ENCODE measurements around the gene CACHD1.
"Not testable (repeated sequence)": the region's sequence is repeated elsewhere in the genome, so short reads cannot be mapped to it uniquely, and the experiment has no call there.

Gene CACHD1

DNA sequence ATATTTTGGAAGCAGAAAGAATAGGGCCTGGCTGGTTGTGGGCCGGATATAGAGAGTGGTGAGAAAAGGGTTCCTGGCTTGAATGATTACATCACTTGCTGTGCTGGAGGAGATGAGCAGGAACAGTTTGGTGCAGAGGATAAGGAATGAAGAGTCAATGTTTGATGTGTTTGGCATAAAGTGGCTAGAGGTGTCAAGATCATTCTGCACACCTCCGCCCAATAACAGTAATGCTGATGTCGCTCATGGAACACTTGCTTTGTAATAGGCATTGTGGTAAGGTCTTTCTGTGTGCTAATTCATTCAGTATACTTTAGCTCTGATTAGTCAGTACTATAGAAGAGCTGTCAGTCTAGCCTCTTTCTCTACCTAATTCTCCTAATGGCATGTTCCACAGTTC, 226.9 kb downstream of the CACHD1 start:
- no peak for DNase-seq (ENCODE audit: low spot score)

DNA sequence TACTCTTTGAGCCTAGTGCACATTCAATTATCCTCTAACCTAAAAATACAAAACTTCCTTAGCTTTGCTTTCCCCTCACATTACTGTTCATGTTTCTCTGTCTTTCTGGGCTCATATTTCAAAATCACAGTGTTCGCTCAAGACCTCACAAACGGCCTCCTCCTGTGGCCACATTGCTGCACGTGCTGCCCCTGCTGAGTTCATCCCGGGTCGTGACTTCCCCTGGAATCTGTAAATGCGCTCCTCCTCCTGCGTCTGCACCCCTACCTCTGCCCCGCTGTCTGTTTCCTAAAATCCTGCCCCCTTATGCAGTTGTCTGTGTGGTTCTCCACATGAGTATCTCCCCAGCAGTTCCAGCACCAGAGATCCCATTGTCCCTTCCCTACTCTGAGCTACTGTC, 229.4 kb downstream of the CACHD1 start:
- no peak for DNase-seq (ENCODE audit: low spot score)

DNA sequence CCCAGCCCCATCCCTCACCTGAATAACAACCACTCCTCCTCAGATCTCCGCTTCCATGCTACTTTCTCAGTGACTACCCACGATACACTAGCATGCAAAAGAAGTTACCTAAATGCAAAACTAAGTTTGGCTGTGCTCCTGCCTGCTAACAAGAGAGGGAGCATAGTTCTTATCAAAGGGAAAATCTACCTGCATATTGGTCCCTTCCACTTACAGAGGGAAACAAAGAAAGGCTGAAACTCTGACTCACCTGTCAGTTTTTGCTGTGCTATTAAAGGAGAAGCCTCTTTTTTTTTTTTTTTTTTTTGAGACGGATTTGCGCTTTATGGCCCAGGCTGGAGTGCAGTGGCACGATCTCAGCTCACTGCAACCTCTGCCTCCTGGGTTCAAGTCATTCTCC, 231.1 kb downstream of the CACHD1 start:
- DNase-seq (ENCODE audit: low spot score), result no peak

DNA sequence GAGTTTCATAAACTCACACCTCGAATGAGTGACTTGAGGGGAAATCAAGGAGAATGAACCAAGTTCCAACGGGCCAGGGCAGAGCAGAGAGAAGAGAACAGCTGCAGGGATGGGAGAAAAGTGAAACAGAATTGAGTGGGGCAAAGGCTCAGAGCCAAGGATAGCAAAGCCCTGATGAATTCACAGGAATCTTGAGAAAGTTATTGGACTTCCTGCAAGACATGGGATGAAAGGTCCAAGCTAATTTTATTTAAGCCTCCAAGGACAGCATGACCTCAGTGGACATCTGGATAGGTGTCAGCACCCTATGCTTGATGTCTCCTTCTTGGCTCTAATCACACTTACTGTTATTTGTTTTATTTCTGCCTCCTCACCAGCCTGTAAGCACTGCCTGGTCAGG, 232.0 kb downstream of the CACHD1 start:
- DNase-seq (ENCODE audit: low spot score), result no peak

DNA sequence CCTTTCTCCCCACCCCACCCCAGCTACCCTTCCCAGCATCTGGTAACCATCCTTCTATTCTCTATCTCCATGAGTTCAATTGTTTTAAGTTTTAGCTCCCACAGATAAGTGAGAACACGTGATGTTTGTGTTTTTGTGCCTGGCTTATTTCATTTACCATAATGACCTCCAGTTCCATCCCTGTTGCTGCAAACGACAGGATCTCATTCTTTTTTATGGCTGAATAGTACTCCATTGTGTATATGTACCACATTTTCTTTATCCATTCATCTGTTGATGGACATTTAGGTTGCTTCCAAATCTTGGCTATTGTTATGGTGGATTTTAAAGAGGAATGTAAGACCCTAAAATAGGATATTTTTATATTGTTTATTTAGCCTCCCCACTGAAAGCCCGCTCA, 232.7 kb downstream of the CACHD1 start:
- not testable (repeated sequence) for DNase-seq (ENCODE audit: low spot score)

DNA sequence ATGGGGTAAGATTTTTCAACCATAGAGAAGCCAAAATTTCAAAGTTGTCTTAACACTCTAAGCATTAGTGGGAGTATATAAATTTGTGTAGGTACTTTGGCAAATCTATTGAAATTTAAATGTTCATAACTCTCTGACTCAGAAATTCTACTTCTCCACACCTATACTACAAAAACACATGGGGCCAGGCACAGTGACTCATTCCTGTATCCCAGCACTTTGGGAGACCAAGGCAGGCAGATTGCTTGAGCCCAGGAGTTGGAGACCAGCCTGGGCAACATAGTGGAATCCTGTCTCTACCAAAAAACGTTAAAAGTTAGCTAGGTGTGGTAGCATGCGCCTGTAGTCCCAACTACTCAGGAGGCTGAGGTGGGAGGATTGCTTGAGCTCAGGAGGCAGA, 233.7 kb downstream of the CACHD1 start:
- no peak for DNase-seq (ENCODE audit: low spot score)

DNA sequence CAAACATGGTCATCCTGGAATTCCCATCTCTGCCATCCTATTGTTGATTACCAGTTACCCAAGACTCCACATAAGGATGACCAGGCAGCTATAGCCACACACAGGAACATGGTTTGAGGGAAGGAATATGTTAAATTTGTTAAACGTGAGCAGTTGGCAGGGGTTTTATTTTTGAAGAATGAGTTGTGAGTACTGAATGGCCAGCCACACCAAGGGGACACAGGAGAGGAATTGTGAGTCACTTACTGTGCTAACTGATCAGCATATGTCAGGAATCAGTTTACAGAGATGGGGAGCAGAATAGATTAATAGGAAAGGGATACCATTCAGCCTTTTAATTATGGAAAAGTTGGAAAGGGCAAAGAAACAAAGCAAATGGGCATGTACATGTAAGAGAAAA, 235.7 kb downstream of the CACHD1 start:
- DNase-seq (ENCODE audit: low spot score), result no peak

DNA sequence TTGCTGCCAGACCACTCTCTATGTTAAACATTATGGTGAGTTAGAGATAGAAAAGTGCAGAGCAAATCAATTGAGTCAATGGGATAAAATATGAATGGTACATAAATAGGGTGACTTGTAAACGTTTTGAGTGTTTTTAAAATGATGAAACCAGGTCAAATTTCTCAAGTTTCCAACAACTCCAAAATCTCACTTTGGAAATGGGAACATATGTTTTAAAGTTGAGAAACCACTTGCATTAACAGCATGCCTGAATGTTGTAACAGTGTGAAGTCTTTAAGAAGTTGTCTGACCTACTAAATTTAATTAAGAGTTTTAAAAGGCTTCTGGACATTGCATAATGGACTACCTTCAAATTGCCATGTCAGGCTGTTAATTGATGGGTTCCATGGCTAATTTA, 241.3 kb downstream of the CACHD1 start:
- DNase-seq (ENCODE audit: low spot score), result no peak

DNA sequence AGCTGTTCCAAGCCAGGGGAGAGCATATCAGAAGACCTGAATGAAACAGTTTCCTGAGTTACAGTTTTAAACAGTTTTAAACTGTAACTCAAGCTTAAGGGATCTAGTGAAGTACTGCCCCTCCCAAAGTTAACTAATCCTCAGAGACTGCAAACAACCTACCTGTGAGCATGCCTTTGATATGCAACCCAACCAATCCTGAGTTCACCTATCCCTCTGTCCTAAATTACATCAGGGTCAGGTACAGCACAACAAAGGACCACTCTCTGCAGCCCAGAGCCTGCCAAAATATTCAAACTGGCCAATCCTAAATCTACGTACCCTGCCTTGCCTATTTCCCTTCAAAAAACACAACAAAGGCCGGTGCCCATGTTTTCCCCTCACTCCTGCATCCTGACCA, 242.1 kb downstream of the CACHD1 start:
- no peak for DNase-seq (ENCODE audit: low spot score)

DNA sequence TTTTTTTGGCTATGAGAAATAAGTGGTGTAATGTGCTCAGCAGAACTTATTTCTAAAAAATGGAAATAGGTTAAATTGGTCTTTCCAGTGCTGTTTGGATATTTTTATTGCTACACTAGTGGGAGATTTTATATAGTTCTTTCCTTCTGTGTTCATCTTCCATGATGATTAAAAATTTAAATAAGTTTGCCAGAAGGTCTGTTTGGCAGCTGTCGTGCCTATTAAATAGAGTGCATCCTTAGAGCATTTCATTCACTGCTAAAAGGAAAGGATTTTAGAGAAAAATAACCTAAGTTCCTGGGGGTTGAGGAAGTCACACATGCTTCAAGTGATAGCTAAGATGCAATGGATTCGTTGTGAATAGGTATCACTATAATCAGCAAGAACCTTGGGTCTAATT, 245.3 kb downstream of the CACHD1 start:
- DNase-seq (ENCODE audit: low spot score), result no peak

DNA sequence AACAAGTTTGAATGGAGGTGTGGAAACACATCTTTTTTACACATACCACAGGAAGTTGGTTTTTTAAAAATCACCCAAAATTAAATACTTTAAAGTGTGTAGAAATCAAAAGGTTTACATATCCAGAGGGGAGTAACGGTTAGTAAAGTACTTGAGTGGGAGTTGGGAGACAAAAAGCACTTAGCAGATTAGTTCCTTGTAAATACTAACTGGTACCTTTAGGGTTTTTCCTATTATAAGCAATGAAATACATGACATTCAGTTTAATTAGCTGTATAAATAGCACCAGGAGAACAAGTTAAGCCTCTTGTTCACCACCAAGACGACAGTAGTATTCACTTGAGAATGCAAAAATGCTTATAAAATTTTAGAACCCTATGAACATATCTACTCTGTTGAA, 251.2 kb downstream of the CACHD1 start:
- DNase-seq (ENCODE audit: low spot score), result no peak

DNA sequence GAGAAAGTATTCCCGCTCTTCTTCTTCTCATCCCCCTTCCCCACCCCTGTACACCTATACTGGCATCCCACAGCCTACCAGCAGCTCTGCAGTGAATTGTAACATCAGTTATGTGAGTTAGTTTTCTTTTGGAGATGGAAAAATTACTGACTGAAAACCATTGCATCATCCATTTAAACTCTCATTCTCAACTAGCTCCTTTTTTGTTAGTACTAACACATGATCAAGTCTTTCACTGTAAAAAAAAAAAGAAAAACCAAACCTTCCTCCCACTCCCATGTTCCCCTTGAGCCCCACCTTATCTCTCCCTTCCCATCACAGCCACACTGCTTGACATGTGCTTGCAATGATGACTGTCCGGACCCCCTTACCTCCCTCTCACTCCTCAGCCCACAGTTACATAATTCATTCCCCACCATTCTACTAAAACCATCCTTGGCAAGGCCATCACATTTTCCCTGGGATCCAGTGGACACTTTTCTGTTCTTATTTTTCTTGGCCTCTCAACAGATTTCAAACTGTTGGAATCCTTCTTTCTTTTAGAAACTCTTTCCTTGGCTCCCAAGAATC, 251.7 kb downstream of the CACHD1 start:
- DNase-seq (ENCODE audit: low spot score), result no peak

DNA sequence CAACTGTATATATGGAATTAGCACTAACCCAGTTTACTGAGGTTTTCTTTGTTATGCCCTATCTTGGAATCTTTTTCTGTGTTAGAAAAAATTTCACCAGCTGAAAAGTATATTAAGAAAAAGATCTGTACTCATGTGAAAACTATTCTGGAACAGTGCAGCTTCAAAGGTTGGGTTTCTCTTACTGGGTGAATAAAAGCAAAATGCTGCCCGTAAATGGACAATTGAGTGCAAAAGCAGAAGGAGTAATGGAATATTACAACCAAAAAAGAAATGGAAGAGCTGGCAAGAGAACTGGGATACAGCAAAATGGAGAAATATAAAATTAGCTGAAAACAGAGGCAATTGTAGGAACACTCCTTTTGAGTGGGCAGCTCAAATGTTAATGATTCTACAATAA, 257.9 kb downstream of the CACHD1 start:
- no peak for DNase-seq (ENCODE audit: low spot score)

DNA sequence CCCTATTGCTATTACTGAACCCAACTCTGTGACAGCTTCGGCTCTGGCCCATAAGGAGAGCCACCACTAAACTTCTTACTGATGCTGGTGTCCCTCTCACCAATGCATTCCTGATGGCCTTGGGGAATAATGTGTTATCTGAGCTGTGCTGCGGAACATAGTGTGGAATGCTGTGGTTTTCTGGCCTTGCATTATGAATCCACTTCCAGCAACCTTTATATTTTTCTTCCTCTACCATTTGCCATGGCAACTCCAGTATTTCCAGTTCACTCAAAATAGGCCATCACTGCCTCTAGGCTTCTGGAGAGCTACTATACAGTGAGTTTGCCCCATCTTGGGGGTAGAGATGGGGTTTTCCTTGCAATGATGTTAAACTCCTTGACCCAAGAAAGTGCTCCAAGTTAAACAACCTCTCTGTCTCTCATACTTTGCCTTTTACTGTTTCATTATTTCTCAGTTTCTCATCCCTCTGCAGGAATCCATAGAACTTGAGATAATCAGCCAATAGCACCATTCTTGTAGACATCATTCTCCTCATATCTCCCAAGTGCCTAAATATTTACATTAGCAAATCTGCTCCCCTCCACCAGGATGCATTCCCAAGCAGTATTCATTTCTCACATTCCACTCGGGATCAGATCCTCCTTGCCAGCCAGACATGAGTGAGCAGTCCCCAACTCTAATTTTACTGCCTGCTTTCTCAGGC, 263.8 kb downstream of the CACHD1 start:
- no peak for DNase-seq (ENCODE audit: low spot score)

DNA sequence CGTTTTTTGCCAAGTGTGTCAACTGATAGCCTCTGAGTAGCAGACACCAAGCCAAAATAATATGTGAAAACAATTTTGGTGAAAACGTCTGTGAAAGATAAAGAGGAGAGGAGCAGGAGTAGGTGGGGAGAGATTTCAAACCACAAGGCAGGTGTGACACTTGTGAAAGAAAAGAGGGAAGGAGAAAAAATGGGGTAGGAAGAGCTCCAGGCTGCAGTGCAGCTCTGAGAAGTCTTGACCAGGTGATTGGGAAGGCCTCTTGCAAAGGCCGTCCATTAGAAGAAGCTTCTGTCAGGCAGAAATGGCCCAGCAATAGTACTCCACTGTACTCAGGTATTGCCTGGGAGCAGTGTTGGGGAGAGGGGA, 264.3 kb downstream of the CACHD1 start:
- no peak for DNase-seq (ENCODE audit: low spot score)

DNA sequence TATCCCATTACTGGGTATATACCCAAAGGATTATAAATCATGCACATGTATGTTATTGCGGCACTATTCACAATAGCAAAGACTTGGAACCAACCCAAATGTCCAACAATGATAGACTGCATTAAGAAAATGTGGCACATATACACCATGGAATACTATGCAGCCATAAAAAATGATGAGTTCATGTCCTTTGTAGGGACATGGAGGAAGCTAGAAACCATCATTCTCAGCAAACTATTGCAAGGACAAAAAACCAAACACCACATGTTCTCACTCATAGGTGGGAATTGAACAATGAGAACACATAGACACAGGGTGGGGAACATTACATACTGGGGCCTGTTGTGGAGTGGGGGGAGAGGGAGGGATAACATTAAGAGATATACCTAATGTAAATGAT, 270.8 kb downstream of the CACHD1 start:
- DNase-seq (ENCODE audit: low spot score), result not testable (repeated sequence)

Data from CD4-positive, alpha-beta T cell treated with Interleukin-15 for 4 hours (primary cell).